Astrocyte (in vitro differentiated cells and primary cell): ENCODE data around the gene PTPN11.

ENCODE experiments used
- EZH2 ChIP-seq: IDR thresholded peaks from 2 replicates; pipeline ENCODE4 v1.6.1; 2012; ENCODE audit warnings: mild to moderate bottlenecking, low read length, inconsistent platforms; ENCODE audit not compliant: insufficient read depth
- TF ChIP-seq, protein P1 (sequence below): IDR thresholded peaks from 2 replicates; pipeline ENCODE4 v1.5.1; 2011; ENCODE audit warnings: low read depth, mild to moderate bottlenecking, inconsistent platforms, low read length, moderate library complexity; ENCODE audit not compliant: insufficient read depth

DNA sequence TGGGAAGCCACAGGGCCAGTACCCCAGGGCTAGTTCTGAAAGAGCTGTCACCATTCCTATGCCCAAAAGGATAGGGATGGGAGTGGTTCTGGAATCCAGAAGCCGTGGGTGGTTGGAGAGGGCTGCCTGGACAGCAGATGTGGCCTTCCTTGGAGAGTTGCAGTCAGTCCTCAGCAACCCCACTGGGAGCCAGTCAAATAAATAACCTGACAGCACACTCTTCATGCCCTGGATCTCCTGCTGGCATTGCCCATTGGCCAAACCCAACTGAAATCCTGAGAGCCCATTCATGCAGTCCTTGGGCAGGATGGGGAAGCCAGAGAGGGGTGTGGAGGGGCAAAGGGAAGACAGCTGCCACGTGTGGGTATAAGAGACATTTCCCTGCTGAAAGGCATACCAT is 128.2 kb downstream of the PTPN11 start:
- TF ChIP-seq, protein P1, sequence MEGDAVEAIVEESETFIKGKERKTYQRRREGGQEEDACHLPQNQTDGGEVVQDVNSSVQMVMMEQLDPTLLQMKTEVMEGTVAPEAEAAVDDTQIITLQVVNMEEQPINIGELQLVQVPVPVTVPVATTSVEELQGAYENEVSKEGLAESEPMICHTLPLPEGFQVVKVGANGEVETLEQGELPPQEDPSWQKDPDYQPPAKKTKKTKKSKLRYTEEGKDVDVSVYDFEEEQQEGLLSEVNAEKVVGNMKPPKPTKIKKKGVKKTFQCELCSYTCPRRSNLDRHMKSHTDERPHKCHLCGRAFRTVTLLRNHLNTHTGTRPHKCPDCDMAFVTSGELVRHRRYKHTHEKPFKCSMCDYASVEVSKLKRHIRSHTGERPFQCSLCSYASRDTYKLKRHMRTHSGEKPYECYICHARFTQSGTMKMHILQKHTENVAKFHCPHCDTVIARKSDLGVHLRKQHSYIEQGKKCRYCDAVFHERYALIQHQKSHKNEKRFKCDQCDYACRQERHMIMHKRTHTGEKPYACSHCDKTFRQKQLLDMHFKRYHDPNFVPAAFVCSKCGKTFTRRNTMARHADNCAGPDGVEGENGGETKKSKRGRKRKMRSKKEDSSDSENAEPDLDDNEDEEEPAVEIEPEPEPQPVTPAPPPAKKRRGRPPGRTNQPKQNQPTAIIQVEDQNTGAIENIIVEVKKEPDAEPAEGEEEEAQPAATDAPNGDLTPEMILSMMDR = no peak
- TF ChIP-seq EZH2 = no peak
